NOMO-1 treated with dmso at 0.1 percent for 144 hours (cell line): ENCODE measurements around the gene PHTF2.
A peak's percentile ranks its signal among the peaks of the same experiment; 100 is the strongest.
"Not testable (repeated sequence)": the region's sequence is repeated elsewhere in the genome, so short reads cannot be mapped to it uniquely, and the experiment has no call there.

Experiments used
- DNase-seq: peaks from one replicate; lab custom pipeline; 2025; ENCODE audit not compliant: unreplicated experiment; lab: John Stamatoyannopoulos, UW

PHTF2 gene

DNA sequence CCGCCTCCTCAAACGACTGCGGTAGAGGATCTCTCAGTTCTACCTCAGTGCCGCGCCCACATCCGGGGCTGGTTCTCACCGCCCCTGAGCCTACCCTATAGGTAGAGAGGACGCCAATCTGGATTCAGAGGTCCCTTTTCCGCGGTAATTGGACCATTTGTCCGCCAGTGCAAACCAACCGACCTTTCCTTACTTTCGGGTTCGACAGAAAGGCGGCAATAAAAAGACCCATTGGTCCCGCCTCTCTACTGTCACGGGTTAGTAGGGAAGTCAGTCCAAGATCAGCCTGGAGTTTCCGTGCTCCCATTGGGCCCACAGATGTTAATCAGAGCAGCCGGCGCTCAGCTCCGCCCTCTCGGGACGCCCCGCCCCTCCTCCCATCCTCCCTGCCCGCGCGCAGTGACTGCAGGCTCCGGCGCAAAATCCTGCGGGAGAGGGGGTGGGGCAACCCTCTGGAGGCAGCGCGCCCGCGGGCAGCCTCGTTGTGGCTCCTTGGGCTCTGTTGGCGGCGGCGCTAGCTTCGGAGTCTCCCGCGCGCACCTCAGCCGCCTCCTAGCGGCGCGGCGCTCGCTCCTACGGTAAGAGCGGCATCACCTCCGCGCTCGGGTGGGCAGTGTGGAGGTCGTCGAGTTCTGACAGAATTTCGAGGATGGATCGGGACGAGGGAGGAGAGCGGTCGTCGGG is at the start of gene PHTF2, which contains the start of gene TMEM60:
Gene PHTF2, plus strand, starts transcription at position 380 of the 684 bp plus-strand sequence.
Gene TMEM60, minus strand, starts transcription at position 41 of the 684 bp plus-strand sequence. CDS start 4,061 bp downstream, outside the sequence.
- peak; percentile 100 for DNase-seq

DNA sequence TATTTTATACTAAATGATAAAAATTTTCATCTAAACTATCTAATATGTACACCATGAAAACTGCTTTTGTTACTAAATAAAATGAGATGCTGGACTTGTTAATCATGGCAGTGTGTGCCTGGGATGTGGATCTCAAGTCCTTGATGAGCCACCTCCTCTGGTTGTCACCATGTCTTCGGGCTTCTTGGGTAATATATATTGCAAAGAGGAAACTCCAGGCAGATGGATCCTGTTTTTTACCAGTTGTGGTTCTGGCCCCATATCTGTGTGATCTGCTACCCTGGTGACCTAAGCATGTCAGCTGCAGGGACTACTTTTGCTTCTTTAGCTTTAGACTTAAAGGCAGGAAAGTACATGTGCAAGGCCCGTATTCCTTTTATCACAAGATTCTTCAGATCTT is 46.6 kb upstream of the PHTF2 start:
- peak; percentile 97 for DNase-seq

DNA sequence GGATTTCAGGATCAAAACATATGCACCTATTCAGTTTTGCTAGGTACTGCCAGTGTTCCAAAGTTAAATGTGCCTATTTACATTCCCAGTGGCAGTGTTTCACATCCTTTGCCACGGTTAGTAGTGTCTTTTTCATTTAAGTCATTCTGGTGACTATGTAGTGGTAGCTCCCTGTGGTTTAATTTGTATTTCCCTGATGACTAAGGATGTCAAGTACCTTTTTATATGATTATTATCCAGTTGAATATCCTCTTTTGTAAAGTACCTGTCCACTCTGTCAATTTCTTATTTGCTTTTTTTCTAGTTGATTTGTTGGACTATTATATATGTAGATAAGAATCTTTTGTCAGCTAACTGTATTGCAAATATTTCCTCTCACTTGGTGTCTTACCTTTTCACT is 45.4 kb upstream of the PHTF2 start:
- no peak for DNase-seq

DNA sequence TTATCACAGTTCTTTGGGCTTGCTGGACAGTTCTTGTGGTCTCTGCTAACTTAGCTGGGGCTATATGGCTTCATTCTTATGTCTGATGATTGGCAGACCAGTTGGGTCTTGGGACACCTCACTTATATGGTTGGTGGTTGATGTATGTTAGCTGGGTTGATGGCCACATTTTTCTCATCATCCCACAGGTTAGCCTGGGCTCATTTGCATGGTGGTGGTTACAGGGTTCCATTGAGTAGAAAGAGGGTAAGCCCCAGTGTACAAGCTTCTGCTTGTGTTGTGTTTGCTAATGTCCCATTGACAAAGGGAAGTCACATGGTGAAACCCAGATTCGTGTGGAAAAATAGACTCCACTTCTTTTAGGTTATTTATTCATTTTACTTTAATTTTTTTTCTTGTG is 41.0 kb upstream of the PHTF2 start:
- no peak for DNase-seq

DNA sequence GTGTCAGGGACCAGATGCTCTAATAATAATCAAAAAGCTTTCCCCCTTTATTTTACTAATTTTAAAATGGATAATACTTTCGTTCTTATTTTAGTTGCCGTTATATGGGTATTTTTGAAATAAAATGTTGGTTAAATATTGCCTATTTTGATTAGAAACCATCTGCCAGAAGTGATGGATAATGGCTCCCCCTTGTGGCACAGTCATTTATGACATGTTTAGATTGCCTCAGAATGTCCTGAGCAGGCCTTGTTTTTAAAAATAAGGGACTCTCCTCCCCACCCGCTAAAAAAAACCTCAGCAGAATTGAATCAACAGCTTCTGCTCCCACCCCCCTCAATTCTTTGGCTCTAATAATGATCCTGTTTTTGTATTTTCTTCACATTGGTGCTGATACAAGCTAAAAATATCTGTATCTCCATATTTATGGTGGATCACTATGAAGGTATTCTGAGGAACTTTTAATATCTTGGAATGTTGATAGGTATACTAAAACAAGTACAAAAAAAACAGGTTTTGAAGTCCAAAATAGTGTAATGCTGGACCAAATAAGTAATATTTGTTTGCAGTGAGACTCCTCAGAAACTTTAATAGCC is 39.2 kb upstream of the PHTF2 start:
- DNase-seq: peak; percentile 55

DNA sequence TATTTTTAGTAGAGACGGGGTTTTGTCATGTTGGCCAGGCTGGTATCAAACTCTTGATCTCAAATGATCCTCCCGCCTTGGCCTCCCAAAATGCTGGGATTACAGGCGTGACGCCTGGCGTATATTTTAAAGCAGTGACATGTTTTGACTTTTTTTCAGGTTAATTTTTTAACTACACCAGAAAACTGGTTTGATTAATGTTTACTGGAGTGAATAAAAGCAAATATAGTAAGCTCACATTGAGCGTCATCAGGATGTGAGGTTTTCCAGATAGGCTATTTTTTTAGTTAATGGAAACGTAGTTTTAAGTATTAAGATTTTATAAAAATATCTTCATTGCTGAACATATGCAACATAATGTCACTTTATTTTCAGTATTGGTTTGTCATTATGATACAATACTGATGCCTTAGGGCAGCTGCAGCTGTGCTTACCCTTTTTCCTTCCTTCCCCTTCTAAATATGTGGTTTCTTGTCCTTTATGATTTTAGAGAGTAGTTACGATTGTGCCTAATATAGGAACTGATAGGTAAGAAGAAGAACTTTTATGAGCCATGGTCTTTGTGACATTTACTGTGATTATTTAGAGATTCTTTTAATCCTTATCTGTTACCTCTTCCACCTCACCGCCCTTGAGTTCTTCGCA is 37.6 kb upstream of the PHTF2 start:
- no peak for DNase-seq

DNA sequence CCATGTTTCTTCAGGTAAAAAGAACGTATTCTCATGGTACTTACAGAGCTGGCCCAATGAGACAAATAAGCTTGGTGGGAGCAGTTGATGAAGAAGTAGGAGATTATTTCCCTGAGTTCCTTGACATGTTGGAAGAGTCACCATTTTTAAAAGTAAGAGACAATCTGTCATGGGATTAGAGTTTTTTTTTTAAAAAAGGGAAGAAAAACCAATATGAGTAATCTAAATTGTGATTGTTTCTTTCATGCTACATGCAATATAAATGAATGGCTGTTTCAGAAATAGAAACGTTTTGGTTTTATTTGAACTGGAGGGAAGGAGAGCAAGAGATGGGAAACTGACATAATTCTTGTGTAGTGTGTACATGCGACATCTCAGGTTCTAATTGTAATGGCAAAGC is 33.1 kb upstream of the PHTF2 start:
- no peak for DNase-seq

DNA sequence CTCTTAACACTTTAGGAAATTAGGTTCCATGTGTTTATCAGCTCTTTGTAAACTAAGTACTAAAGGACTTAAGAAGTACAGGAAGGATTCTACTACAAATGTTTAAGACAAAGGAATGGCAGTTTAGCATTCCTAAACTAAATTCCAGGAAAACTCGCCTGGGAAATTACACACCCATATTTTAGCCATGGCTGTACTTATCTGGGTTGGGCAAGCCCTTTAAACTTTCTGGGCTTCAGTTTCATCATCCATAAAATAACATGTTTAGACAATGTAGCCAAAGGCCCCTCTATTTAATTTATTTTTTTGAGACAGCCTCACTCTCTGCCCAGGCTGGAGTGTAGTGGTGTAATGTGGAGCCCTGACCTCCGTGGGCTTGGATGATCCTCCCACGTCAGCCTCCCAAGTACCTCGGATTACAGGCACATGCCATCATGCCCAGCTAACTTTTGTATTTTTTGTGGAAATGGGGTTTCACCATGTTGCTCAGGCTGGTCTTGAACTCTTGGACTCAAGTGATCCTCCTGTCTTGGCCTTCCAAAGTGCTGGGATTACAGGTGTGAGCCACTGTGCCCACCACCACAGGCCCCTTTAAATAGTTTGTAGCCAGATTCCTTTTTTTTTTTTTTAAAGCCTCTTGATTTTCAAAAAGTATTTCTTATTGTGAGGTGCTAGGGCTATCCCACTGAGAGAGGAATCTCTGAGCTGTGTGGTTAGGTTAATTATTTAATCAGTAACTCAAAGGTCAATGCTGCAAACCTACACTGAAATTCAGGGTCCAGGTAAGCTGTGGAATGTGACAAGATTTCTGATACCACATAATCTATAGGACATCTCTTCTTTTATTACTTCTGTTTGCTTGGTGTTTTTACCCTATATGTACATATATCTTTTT is 32.4 kb upstream of the PHTF2 start:
- DNase-seq: no peak

DNA sequence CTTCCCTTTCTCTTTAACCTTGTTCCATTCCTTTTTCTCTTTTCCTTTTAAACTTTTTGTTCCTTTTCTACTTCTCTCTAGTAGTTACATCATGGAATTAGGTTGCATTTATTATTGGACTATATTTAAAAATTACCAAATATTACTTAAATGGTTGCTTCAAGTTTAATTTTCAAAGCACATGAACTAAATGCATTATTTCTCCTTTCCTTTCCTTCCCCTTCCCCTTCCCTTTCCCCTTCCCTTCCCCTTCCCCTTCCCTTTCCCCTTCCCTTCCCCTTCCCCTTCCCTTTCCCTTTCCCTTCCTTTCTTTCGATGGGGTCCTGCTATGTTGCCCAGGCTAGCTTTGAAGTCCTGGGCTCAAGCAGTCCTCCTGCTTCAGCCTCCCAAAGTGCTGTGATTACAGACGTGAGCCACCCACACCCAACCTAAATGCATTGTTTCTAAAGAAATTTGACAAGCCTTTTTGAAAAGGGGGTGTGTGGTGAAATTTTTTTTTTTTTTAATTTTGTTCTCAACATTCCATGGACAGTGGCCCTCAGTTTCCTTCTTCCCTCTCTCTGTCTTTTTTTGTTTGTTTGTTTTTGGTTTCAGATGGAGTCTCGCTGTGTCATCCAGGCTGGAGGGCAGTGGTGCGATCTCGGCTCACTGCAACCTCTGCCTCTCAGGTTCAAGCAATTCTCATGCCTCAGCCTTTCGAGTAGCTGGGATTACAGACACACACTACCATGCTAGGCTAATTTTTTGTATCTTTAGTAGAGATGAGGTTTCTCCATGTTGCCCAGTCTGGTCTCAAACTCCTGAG is 31.6 kb upstream of the PHTF2 start:
- DNase-seq: no peak

DNA sequence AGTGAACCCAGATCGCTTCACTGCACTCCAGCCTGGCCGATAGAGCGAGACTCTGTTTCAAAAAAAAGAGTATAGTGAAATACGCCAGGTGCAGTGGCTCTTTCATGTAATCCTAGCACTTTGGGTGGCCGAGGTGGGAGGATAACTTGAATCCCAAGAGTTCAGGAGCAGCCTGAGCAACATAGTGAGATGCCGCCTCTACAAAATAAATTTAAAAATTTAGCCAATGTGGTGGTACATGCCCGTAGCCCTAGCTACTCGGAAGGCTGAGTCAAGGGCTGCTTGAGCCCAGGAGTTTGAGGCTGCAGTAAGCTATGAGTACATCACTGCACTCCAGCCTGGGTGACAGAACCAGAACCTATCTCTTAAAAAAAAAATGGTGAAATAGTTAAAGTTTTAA is 28.3 kb upstream of the PHTF2 start:
- DNase-seq: no peak

DNA sequence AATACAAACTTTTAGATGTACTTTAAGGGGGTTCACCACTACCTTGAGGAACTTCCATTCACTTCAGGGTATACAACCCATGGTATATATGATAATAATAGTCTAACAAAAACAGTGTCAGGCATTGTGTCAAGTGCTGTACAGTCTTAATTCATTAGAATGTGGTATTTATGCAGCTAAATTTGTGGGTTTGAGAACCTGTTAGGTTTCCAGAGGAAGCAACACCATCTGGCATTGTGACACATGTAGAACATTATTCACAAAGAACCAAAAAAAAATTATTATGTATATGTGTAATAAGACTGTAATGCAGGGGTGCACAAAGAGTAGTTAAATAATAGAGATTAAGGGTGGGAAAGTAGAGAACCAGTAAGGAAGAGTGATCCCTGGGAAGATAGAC is 26.7 kb upstream of the PHTF2 start:
- no peak for DNase-seq

DNA sequence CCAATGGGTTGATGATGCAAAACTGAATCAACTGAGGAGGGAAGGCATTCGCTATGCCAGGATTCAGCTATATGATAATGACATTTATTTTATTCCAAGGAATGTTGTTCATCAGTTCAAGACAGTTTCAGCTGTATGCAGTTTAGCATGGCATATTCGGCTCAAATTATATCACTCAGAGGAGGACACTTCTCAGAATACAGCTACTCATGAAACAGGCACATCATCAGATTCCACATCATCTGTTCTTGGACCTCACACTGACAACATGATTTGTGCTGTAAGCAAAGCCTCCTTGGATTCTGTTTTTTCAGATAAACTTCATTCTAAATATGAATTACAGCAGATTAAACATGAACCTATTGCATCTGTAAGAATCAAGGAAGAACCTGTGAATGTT is 20.0 kb upstream of the PHTF2 start:
- DNase-seq: no peak

DNA sequence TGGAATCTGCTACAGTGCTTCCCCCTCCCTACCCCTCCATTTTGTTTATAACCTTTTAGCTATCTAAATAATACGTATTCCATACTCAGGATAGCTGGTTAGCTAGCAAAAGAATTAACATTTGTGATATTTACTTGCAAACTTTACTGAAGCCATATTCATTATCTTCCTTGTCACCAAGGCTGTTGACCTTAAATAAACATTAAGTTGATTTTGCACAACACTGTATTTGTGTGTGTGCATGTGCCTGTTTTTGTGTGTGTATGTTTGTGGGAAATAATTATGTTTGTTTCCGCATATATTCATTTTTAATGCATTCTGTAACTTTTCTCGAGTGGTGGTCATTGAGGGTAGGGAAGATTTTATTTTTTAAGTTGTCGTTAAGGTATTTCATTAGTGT is 16.2 kb upstream of the PHTF2 start:
- no peak for DNase-seq

DNA sequence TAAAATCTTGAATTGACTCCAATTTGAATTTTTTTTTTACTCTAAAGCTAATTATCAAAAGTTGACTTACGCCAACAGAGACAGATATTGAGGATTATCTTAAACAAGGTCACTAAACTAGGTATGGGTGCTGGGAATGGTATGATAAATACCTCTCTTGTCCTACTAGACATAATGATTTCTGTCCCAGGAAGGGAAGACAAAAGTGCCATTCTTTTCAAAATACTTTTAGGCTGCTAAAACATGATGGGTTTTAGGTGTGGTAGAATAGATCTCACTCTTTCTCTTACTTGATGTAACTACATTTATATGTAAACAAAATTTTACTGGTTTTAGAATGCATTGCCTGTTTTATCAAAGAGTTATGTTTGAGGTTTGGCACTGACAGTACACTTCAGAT is 15.5 kb upstream of the PHTF2 start:
- DNase-seq: no peak

DNA sequence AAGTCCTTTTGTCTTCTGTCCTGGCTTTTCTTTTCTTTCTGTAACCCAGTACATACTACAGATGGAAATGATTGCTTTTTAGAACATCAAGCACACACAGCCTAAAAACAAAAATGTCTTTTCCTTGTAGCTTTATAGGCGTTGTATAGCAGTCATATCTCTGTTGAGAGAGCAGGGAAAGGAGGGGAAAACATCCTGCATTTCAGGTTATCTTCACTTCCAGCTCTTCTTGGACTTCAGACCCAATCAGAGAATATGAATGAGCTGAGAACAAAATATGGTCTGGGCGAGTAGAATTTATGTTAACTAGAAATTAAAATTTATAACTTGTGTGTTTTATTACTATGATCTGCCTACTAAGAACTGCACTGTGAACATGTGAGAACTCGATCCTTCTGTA is 15.0 kb upstream of the PHTF2 start:
- no peak for DNase-seq

DNA sequence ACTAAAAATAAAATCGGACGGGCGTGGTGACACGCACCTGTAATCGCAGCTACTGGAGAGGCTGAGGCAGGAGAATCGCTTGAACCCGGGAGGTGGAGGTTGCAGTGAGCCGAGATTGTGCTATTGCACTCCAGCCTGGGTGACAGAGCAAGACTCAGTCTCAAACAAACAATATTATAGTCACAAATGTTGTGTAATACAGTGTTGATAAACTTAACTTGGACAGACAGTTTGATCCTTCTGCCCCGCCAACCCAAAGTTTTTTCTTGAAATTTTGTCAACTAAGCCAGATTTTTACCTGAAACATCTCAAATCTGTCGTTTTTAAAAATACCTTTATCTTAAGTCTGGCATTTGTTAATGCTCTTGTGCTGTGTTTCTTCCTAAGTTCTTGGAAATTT is 14.1 kb upstream of the PHTF2 start:
- DNase-seq: not testable (repeated sequence)

DNA sequence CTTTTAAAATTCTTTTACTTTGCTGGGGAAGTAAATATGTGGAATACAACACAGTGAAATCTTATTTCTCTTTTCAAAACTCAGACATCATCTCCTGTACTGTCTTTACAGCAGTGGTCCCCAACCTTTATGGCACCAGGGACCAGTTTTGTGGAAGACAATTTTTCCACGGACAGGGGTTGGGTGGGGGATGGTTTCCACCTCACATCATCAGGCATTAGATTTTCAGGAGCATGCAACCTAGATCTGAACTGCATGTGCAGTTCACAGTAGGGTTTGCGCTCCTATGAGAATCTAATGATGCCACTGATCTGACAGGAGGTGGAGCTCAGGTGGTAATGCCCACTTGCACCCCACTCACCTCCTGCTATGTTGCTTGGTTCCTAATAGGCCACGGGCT is 12.6 kb upstream of the PHTF2 start:
- DNase-seq: no peak

DNA sequence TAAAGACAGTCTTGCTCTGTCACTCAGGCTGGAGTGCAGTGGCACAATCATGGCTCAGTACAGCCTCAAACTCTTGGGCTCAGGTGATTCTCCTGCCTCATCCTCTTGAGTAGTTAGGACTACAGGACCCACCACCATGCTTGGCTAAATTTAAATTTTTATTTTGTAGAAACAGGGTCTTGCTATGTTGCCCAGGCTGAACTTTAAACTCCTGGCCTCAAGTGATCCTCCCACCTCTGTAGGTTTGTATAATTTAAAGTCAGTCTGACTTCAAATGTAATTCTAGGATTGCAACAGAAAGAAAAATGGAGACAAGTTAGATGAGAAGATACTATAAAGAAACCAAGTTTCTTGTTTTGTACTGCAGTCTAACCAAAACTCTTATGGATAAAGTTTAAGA is 11.8 kb upstream of the PHTF2 start:
- no peak for DNase-seq

DNA sequence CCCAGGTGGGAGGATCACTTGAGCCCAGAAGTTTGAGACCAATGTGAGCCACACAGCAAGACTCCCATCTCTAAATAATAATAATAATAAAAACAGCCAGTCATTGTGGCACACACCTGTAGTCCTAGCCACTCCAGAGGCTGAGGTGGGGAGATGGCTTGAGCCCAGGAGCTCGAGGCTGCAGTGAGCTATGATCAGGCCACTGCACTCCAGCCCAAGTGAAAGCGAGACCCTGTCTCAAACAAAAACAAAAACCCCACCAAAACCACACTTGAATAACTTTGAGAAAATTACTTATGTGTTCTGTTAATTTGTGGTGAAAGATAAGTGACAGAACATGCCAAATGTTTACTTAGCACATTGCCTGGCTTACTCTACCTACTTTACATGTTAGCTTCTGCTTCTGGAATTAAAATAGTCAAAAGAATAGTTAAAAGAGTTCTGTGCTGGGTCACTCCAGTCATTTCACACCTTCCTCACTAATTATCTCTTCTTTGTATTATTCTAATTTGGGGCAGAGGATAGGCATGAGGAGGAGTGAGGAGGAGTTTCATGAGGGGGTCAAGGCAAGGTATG is 10.2 kb upstream of the PHTF2 start:
- no peak for DNase-seq

DNA sequence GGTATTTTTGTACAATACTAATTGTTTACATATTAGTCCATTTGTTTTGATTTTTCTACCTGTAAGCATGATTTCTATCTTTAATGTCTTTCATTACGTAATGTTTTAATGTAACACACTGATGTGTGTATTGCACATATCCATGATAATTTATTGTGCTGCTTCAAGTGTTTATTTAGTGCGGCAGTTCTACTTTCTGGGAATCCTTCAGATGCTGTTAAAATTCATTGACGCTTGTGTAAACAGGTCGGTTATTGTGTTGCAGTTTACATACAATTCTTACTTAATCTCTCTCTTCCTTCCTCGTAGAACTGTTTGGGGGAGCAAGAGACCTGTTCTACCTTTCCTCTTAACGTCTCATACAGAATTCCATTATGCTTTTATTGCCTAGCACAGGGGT is 7.2 kb upstream of the PHTF2 start:
- no peak for DNase-seq
